SK-N-SH treated with all-trans-retinoic acid at 6 μM for 48 hours (cell line): Measurements from ENCODE around the gene NRXN3.

Source experiments
- ATAC-seq: fragments of 200-7000 bp; cut with Tn5 transposase; 3 replicates; pipeline ENCODE4 v1.9.1; 2020; ENCODE audit warnings: mild to moderate bottlenecking, moderate library complexity
- ARNTL ChIP-seq: fragments of 450-650 bp; formaldehyde crosslinking; IDR thresholded peaks from 2 replicates; pipeline ENCODE4 v1.5.0; 2020; ENCODE audit warnings: low read depth, mild to moderate bottlenecking, moderate library complexity, borderline replicate concordance
- BACH2 ChIP-seq: fragments of 250-450 bp; sonication (Bioruptor Pico); IDR thresholded peaks from 2 replicates; pipeline ENCODE4 v1.9.0; 2021; ENCODE audit warnings: mild to moderate bottlenecking, borderline replicate concordance
- CREB5 ChIP-seq: fragments of 250-450 bp; sonication (Bioruptor Pico); IDR thresholded peaks from 2 replicates; pipeline ENCODE4 v1.5.1; 2020; ENCODE audit warnings: low read depth, mild to moderate bottlenecking, moderate library complexity
- CSDC2 ChIP-seq: fragments of 250-450 bp; sonication (Bioruptor Pico); IDR thresholded peaks from 2 replicates; pipeline ENCODE4 v1.5.0; 2020; ENCODE audit warnings: mild to moderate bottlenecking, moderate library complexity
- ESRRG ChIP-seq: fragments of 250-450 bp; sonication (Bioruptor Pico); IDR thresholded peaks from 2 replicates; pipeline ENCODE4 v1.6.1; 2021; ENCODE audit warnings: mild to moderate bottlenecking
- GLIS3 ChIP-seq: fragments of 250-450 bp; sonication (Bioruptor Pico); IDR thresholded peaks from 2 replicates; pipeline ENCODE4 v1.5.0; 2020; ENCODE audit warnings: mild to moderate bottlenecking, moderate library complexity
- ISL1 ChIP-seq: fragments of 250-450 bp; sonication (Bioruptor Pico); IDR thresholded peaks from 2 replicates; pipeline ENCODE4 v2.1.2; 2022; ENCODE audit warnings: mild to moderate bottlenecking, moderate library complexity
- OSR1 ChIP-seq: fragments of 250-450 bp; sonication (Bioruptor Pico); IDR thresholded peaks from 2 replicates; pipeline ENCODE4 v1.8.0; 2022; ENCODE audit warnings: moderate library complexity, mild to moderate bottlenecking, inconsistent platforms
- POU6F1 ChIP-seq: fragments of 250-450 bp; sonication (Bioruptor Pico); IDR thresholded peaks from 2 replicates; pipeline ENCODE4 v1.8.0; 2021; ENCODE audit warnings: low read depth, mild to moderate bottlenecking, moderate library complexity, borderline replicate concordance
- PPARA ChIP-seq: fragments of 250-450 bp; sonication (Bioruptor Pico); IDR thresholded peaks from 2 replicates; pipeline ENCODE4 v1.5.0; 2020; ENCODE audit warnings: mild to moderate bottlenecking, borderline replicate concordance
- RARB ChIP-seq: fragments of 250-450 bp; sonication (Bioruptor Pico); IDR thresholded peaks from 2 replicates; pipeline ENCODE4 v1.8.0; 2021; ENCODE audit warnings: mild to moderate bottlenecking, moderate library complexity
- SNAI2 ChIP-seq: fragments of 250-450 bp; sonication (Bioruptor Pico); IDR thresholded peaks from 2 replicates; pipeline ENCODE4 v1.5.0; 2020; ENCODE audit warnings: mild to moderate bottlenecking, moderate library complexity
- TCF4 ChIP-seq: fragments of 250-450 bp; sonication (Bioruptor Pico); IDR thresholded peaks from 2 replicates; pipeline ENCODE4 v1.8.0; 2021; ENCODE audit warnings: mild to moderate bottlenecking, moderate library complexity, borderline replicate concordance
- TOX ChIP-seq: fragments of 250-450 bp; sonication (Bioruptor Pico); IDR thresholded peaks from 2 replicates; pipeline ENCODE4 v1.8.0; 2021; ENCODE audit warnings: mild to moderate bottlenecking, moderate library complexity, borderline replicate concordance
- TSHZ2 ChIP-seq: fragments of 250-450 bp; sonication (Bioruptor Pico); IDR thresholded peaks from 2 replicates; pipeline ENCODE4 v1.5.0; 2020; ENCODE audit warnings: mild to moderate bottlenecking, moderate library complexity
- ZC3H10 ChIP-seq: fragments of 250-450 bp; sonication (Bioruptor Pico); IDR thresholded peaks from 2 replicates; pipeline ENCODE4 v1.5.1; 2021; ENCODE audit warnings: mild to moderate bottlenecking, moderate library complexity
- ZFP30 ChIP-seq: fragments of 450-650 bp; formaldehyde crosslinking; IDR thresholded peaks from 2 replicates; pipeline ENCODE4 v1.5.0; 2022; ENCODE audit warnings: mild to moderate bottlenecking, moderate library complexity
- ZNF565 ChIP-seq: fragments of 450-650 bp; formaldehyde crosslinking; conservative IDR thresholded peaks from 2 replicates; pipeline ENCODE4 v1.5.0; 2020; ENCODE audit warnings: low read depth, mild to moderate bottlenecking, moderate library complexity
- ZNF70 ChIP-seq: fragments of 450-650 bp; formaldehyde crosslinking; IDR thresholded peaks from 2 replicates; pipeline ENCODE4 v1.5.0; 2020; ENCODE audit warnings: mild to moderate bottlenecking, moderate library complexity
- ZNF8 ChIP-seq: fragments of 450-650 bp; formaldehyde crosslinking; IDR thresholded peaks from 2 replicates; pipeline ENCODE4 v1.5.0; 2020; ENCODE audit warnings: mild to moderate bottlenecking, moderate library complexity
- TF ChIP-seq, protein P1 (sequence below): fragments of 250-450 bp; sonication (Bioruptor Pico); IDR thresholded peaks from 2 replicates; pipeline ENCODE4 v1.5.1; 2021; ENCODE audit warnings: mild to moderate bottlenecking, moderate library complexity
- TF ChIP-seq, protein P2 (sequence below): fragments of 250-450 bp; sonication (Bioruptor Pico); IDR thresholded peaks from 2 replicates; pipeline ENCODE4 v1.8.0; 2020; ENCODE audit warnings: mild to moderate bottlenecking, moderate library complexity, borderline replicate concordance

NRXN3 gene

GRCh38 chr14:79833781-79834180 lies 1663.6 kb downstream of the NRXN3 start:
- ATAC-seq, result no peak
- TF ChIP-seq ZC3H10, result no peak
- TF ChIP-seq GLIS3 (CRISPR knock-in tag), result no peak
- TF ChIP-seq TSHZ2, result no peak
- no peak for TF ChIP-seq OSR1 (CRISPR knock-in tag)
- TF ChIP-seq, protein P1, sequence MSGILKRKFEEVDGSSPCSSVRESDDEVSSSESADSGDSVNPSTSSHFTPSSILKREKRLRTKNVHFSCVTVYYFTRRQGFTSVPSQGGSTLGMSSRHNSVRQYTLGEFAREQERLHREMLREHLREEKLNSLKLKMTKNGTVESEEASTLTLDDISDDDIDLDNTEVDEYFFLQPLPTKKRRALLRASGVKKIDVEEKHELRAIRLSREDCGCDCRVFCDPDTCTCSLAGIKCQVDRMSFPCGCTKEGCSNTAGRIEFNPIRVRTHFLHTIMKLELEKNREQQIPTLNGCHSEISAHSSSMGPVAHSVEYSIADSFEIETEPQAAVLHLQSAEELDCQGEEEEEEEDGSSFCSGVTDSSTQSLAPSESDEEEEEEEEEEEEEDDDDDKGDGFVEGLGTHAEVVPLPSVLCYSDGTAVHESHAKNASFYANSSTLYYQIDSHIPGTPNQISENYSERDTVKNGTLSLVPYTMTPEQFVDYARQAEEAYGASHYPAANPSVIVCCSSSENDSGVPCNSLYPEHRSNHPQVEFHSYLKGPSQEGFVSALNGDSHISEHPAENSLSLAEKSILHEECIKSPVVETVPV, result no peak
- no peak for TF ChIP-seq ZNF8
- TF ChIP-seq ZNF565 (CRISPR knock-in tag), result no peak
- no peak for TF ChIP-seq TOX (CRISPR knock-in tag)
- no peak for TF ChIP-seq TCF4 (CRISPR knock-in tag)
- no peak for TF ChIP-seq ZNF70 (CRISPR knock-in tag)
- no peak for TF ChIP-seq ISL1 (CRISPR knock-in tag)
- no peak for TF ChIP-seq RARB (CRISPR knock-in tag)
- no peak for TF ChIP-seq SNAI2
- no peak for TF ChIP-seq PPARA (CRISPR knock-in tag)
- no peak for TF ChIP-seq ARNTL (CRISPR knock-in tag)

DNA sequence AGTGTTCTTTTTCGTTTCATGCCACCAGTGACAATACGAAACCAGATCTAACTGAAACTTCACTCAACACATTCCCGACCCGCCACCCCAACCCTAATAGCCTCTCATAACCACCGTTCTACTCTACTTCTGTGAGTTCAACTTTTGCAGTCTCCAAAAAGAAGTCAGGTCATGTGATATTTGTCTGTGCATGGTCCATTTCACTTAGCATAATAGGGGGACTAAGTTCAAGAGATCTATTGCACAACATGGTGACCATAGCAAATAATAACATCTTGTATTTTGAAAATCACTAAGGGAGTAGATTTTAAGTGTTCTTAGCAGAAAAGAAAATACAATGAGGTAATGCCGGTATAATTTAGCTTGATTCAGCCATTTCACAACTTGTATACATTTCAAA lies 1664.7 kb downstream of the NRXN3 start:
- ATAC-seq, result no peak
- no peak for TF ChIP-seq CSDC2 (CRISPR knock-in tag)
- TF ChIP-seq CREB5 (CRISPR knock-in tag), result no peak
- no peak for TF ChIP-seq SNAI2
- TF ChIP-seq TOX (CRISPR knock-in tag), result no peak
- TF ChIP-seq GLIS3 (CRISPR knock-in tag), result no peak
- no peak for TF ChIP-seq ESRRG (CRISPR knock-in tag)
- TF ChIP-seq TSHZ2, result no peak
- TF ChIP-seq ISL1 (CRISPR knock-in tag), result no peak
- TF ChIP-seq, protein P1, result no peak
- TF ChIP-seq POU6F1 (CRISPR knock-in tag), result no peak
- TF ChIP-seq ZFP30 (CRISPR knock-in tag), result no peak
- TF ChIP-seq ARNTL (CRISPR knock-in tag), result no peak
- no peak for TF ChIP-seq BACH2 (CRISPR knock-in tag)
- TF ChIP-seq ZNF70 (CRISPR knock-in tag), result no peak
- TF ChIP-seq, protein P2, sequence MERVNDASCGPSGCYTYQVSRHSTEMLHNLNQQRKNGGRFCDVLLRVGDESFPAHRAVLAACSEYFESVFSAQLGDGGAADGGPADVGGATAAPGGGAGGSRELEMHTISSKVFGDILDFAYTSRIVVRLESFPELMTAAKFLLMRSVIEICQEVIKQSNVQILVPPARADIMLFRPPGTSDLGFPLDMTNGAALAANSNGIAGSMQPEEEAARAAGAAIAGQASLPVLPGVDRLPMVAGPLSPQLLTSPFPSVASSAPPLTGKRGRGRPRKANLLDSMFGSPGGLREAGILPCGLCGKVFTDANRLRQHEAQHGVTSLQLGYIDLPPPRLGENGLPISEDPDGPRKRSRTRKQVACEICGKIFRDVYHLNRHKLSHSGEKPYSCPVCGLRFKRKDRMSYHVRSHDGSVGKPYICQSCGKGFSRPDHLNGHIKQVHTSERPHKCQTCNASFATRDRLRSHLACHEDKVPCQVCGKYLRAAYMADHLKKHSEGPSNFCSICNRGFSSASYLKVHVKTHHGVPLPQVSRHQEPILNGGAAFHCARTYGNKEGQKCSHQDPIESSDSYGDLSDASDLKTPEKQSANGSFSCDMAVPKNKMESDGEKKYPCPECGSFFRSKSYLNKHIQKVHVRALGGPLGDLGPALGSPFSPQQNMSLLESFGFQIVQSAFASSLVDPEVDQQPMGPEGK, result no peak
- TF ChIP-seq RARB (CRISPR knock-in tag), result no peak
- TF ChIP-seq ZNF8, result no peak
- TF ChIP-seq, all 23 proteins: peak for 0
